IPS DF 19.7 (cell line): Measurements from ENCODE around the gene CEP152.

Experiments
- DNase-seq: peaks from one replicate; pipeline ENCODE4 v3.0.0-alpha.2; 2013; ENCODE audit warnings: low read depth, low spot score

CEP152 gene

GRCh38 chr15:48708641-48709040 is 102.2 kb downstream of the CEP152 start:
- DNase-seq = no peak

- no peak for DNase-seq
Observed at GRCh38 chr15:48705381-48705780, 105.5 kb downstream of the CEP152 start.

GRCh38 chr15:48703544-48703943 is 107.3 kb downstream of the CEP152 start:
- DNase-seq = no peak

GRCh38 chr15:48702569-48703236 is 108.2 kb downstream of the CEP152 start:
- DNase-seq = no peak

GRCh38 chr15:48696627-48697312 is 114.1 kb downstream of the CEP152 start:
- DNase-seq = no peak

GRCh38 chr15:48695827-48696573 is 114.9 kb downstream of the CEP152 start:
- DNase-seq = no peak

- no peak for DNase-seq
Observed at GRCh38 chr15:48695088-48695826, 115.6 kb downstream of the CEP152 start.

- no peak for DNase-seq
Observed at GRCh38 chr15:48693484-48693883, 117.4 kb downstream of the CEP152 start.

- no peak for DNase-seq
Observed at GRCh38 chr15:48688493-48688892, 122.4 kb downstream of the CEP152 start.
